GM23248 (cell line): Measurements from ENCODE around the gene SIAH3.

Experiments used
- EZH2 ChIP-seq: fragments of 200-600 bp; sonication (generic); IDR thresholded peaks from 2 replicates; pipeline ENCODE4 v1.6.1; 2018; ENCODE audit warnings: antibody characterized with exemption, mild to moderate bottlenecking; ENCODE audit not compliant: insufficient read depth, poor library complexity, severe bottlenecking
- EZH2phosphoT487 ChIP-seq: fragments of 200-600 bp; sonication (generic); IDR thresholded peaks from 2 replicates; pipeline ENCODE4 v1.6.1; 2018; ENCODE audit warnings: antibody characterized with exemption, moderate library complexity, mild to moderate bottlenecking, low read depth; ENCODE audit not compliant: insufficient read depth

- TF ChIP-seq EZH2 (no peak), EZH2phosphoT487 (no peak)
Measured at GRCh38 chr13:45825387-45825650, 26.2 kb downstream of the SIAH3 start.
